ENCODE measurements around the gene MFSD12.

Gene MFSD12

DNA sequence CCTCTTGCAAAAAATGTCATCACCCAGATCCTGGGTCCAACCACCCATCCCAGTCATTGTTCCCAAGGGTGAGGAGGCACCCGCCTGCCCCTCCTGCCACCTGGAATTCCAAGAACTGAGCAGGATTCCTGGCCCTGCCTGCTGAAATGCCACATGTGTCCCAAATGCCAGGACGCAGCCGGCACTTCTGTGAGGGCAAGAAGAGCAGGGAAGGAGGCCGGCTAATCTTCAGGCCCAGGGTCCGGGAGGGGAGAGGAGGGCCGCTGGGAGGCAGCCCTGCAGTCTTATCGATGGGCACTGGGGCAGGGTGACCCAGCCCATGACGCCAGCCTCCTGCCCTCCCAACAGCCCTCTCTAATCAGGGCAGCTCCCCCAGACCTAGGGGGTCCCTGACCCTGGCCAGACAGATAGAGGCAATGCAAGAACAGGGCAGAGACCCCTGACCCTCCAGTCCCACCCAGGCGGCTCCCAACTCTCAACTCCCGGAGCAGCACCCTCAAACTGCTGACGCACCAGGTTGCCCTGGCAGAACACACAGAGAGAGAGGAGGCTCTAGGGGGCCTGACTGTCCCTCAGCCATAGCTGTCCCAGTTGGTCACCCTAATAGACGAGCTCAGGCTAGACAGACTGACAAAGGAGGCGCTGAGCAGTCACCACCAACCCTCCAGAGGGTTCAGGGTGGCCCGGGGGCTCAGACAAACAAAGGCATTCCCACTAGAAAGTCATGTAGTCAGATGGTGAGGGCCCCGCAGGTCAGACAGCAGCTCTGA lies 1.5 kb downstream of the MFSD12 start:
- Mint-ChIP-seq H3K27me3 (no peaks in the 10 kb centered on the region), H3K9me3 (no peaks in the 10 kb centered on the region), H3K4me3 (peak overlapping the region; percentile 99), H3K27ac (peak overlapping the region; percentile 94), H3K36me3 (ENCODE audit: low read depth) (peaks cover 2% of the 10 kb centered on the region), H3K4me1 (peaks cover 51% of the 10 kb centered on the region)
- DNase-seq (no peak), ATAC-seq (no peak)

DNA sequence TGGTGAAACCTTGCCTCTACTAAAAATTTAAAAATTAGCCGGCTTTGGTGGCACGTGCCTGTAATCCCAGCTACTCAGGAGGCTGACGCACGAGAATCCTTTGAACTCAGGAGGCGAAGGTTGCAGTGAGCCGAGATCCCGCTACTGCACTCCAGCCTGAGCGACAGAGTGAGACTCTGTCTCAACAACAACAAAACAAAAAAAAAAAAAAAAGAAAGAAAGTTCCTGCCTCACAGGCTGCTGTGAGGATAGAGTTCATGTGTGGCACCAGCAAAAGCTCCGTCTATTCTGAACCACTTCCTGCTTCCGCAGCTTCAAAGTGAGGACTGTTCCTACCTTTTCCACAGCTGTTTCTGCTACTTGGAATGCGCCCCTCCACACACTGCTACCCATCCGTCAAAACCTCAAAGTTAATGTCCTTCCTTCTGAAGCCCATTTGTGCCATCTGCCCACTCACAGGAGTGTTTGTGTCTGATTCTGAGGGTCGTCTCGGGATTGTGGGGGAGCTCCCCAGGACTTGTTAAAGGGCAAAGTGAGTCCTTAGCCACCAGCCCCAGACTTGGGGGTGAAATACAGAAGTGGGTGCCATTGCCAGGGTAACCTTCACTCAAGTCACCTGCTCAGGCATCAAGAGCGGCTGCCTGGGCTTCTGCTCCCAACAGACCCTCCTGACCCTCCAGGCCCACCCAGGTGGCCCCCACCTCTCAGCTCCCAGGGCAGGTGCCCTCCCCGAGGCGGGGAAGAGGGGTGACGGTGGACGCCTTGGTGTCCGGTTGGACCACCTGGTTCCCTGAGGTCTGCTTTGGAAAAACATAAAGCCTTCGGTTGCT lies 2.9 kb downstream of the MFSD12 start:
- Mint-ChIP-seq H3K4me1 (peaks cover 52% of the 10 kb centered on the region), H3K36me3 (ENCODE audit: low read depth) (peaks cover 2% of the 10 kb centered on the region), H3K4me3 (peak overlapping the region; percentile 99), H3K27ac (peak overlapping the region; percentile 80), H3K27me3 (no peaks in the 10 kb centered on the region), H3K9me3 (no peaks in the 10 kb centered on the region)
- ATAC-seq (no peak), DNase-seq (no peak)

DNA sequence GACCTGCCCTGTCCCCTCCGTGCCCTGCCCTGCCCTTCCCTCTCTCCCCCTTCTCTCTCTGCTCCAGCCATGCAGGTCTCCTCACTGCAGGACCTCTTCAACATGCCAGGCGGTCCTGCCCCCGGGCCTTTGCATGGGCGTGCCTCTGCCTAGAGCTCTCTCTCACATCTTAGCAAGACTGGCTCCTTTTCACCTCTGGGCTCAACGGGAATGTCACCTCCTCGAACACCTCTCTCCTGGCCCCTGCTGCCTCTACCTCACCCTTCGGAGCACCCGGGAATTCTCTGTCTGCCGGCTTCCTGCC lies 5.6 kb downstream of the MFSD12 start:
- peaks cover 43% of the 10 kb centered on the region for H3K4me1 Mint-ChIP-seq
- H3K4me3 Mint-ChIP-seq: no peak overlapping the region
- H3K9me3 Mint-ChIP-seq: no peaks in the 10 kb centered on the region
- DNase-seq (no peak), ATAC-seq (no peak)
- H3K27me3 Mint-ChIP-seq: no peaks in the 10 kb centered on the region
- H3K27ac Mint-ChIP-seq: peak overlapping the region; percentile 31
- peaks cover 1% of the 10 kb centered on the region for H3K36me3 Mint-ChIP-seq (ENCODE audit: low read depth)

- no peaks in the 10 kb centered on the region for H3K27me3 Mint-ChIP-seq
- no peak overlapping the region for H3K4me3 Mint-ChIP-seq
- H3K27ac Mint-ChIP-seq: peak overlapping the region; percentile 31
Measured at GRCh38 chr19:3550947-3551791, 6.2 kb downstream of the MFSD12 start.

DNA sequence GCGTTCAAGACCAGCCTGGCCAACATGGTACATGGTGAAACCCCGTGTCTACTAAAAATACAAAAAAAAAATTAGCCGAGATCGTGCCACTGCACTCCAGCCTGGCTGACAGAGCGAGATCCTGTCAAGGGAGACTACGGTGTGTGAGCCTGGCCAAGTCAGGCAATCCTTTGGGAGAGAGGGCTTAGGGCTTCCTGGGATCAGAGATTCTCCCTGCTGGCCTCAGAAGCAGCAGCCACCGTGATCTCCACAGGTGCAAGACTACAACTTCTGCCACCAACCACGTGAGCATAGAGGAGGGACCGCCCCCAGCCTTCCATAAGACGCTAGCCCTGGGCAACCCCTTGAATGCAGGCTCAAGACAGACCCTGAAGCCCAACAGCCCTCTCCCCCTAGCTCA lies 7.6 kb downstream of the MFSD12 start:
- Mint-ChIP-seq H3K27me3 (no peaks in the 10 kb centered on the region), H3K36me3 (ENCODE audit: low read depth) (peaks cover 3% of the 10 kb centered on the region), H3K4me3 (no peak overlapping the region), H3K27ac (no peak overlapping the region), H3K9me3 (no peaks in the 10 kb centered on the region), H3K4me1 (peaks cover 34% of the 10 kb centered on the region)
- no peak for DNase-seq
- no peak for ATAC-seq

More at GRCh38 chr19:3550947-3551791, 6.2 kb downstream of the MFSD12 start:
- no peaks in the 10 kb centered on the region for H3K36me3 Mint-ChIP-seq (ENCODE audit: low read depth)
- peaks cover 37% of the 10 kb centered on the region for H3K4me1 Mint-ChIP-seq
- DNase-seq (no peak), ATAC-seq (no peak)
- H3K9me3 Mint-ChIP-seq: no peaks in the 10 kb centered on the region

DNA sequence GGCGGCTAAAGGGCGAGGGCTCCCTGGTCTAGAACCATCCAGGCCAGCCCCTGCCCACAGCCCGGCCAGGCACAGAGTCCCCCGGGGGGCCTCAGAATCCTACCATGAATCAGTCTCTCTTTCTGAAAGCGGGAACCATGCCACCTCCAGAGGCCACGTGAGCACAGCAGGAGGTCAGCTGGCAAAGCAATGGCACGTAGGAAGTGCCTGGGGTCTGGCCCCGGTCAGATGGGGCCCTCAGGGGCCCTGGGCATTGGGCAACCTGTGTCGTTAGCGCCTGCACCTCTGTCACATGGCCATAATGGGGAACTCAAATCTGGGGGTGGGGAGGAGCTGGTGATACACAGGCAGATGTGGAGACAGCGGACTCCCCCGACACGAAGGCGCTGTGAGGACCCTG lies 8.8 kb downstream of the MFSD12 start:
- H3K27ac Mint-ChIP-seq: no peak overlapping the region
- no peak overlapping the region for H3K4me3 Mint-ChIP-seq
- H3K4me1 Mint-ChIP-seq: peaks cover 27% of the 10 kb centered on the region
- no peaks in the 10 kb centered on the region for H3K27me3 Mint-ChIP-seq
- no peak for DNase-seq
- ATAC-seq: no peak
- peaks cover 3% of the 10 kb centered on the region for H3K36me3 Mint-ChIP-seq (ENCODE audit: low read depth)
- H3K9me3 Mint-ChIP-seq: no peaks in the 10 kb centered on the region

- ATAC-seq (no peak), DNase-seq (no peak)
- no peak overlapping the region for H3K27ac Mint-ChIP-seq
- peaks cover 3% of the 10 kb centered on the region for H3K36me3 Mint-ChIP-seq (ENCODE audit: low read depth)
- no peaks in the 10 kb centered on the region for H3K9me3 Mint-ChIP-seq
- no peak overlapping the region for H3K4me3 Mint-ChIP-seq
- H3K27me3 Mint-ChIP-seq: no peaks in the 10 kb centered on the region
- peaks cover 23% of the 10 kb centered on the region for H3K4me1 Mint-ChIP-seq
Measured at GRCh38 chr19:3547767-3548282, 9.6 kb downstream of the MFSD12 start.

GRCh38 chr19:3547301-3547731 lies 10.1 kb downstream of the MFSD12 start:
- DNase-seq: peak; percentile 60
- no peaks in the 10 kb centered on the region for H3K27me3 Mint-ChIP-seq
- no peak for ATAC-seq
- peaks cover 18% of the 10 kb centered on the region for H3K4me1 Mint-ChIP-seq
- no peak overlapping the region for H3K27ac Mint-ChIP-seq
- H3K36me3 Mint-ChIP-seq (ENCODE audit: low read depth): peaks cover 3% of the 10 kb centered on the region
- no peak overlapping the region for H3K4me3 Mint-ChIP-seq
- H3K9me3 Mint-ChIP-seq: no peaks in the 10 kb centered on the region

DNA sequence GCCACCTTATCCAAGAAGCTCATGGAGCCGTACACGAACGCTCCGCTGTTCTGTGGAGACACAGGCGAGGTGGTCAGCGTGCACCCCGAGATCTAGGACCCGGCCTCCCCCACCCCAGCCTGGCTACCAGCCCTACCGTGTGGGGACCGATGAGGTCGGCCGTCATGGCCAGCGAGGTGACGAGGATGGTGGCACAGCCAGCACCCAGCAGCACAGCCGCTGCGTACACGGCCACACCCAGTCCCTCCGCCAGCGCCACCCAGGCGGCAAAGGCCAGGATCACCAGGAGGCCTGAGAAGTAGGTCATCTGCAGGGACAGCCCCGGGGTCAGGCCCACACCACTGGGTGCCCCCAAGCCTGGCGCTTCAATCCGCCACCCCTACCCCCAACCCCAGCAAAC lies 11.3 kb downstream of the MFSD12 start:
- ATAC-seq (no peak), DNase-seq (no peak)
- H3K27me3 Mint-ChIP-seq: no peaks in the 10 kb centered on the region
- peaks cover 14% of the 10 kb centered on the region for H3K4me1 Mint-ChIP-seq
- H3K4me3 Mint-ChIP-seq: no peak overlapping the region
- peaks cover 3% of the 10 kb centered on the region for H3K36me3 Mint-ChIP-seq (ENCODE audit: low read depth)
- no peaks in the 10 kb centered on the region for H3K9me3 Mint-ChIP-seq
- peak overlapping the region; percentile 46 for H3K27ac Mint-ChIP-seq

DNA sequence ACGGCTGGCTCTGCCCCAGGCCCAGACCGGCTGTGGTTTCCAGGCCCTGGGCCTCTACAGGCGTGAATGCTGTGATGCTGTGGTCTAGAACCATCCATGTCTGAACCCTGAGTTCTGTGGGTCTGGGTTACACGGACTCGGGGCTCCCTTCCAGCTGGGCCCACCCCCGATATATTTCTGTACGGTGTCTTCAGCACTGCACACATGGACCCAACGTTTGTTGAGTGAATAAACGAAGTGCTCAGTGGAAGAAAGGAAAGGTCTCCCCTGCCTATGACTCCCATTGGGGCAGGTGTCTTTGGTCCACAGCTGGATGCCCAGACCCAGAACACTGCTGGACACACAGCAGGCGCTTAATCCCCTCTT lies 11.7 kb downstream of the MFSD12 start:
- no peak for ATAC-seq
- DNase-seq: no peak

DNA sequence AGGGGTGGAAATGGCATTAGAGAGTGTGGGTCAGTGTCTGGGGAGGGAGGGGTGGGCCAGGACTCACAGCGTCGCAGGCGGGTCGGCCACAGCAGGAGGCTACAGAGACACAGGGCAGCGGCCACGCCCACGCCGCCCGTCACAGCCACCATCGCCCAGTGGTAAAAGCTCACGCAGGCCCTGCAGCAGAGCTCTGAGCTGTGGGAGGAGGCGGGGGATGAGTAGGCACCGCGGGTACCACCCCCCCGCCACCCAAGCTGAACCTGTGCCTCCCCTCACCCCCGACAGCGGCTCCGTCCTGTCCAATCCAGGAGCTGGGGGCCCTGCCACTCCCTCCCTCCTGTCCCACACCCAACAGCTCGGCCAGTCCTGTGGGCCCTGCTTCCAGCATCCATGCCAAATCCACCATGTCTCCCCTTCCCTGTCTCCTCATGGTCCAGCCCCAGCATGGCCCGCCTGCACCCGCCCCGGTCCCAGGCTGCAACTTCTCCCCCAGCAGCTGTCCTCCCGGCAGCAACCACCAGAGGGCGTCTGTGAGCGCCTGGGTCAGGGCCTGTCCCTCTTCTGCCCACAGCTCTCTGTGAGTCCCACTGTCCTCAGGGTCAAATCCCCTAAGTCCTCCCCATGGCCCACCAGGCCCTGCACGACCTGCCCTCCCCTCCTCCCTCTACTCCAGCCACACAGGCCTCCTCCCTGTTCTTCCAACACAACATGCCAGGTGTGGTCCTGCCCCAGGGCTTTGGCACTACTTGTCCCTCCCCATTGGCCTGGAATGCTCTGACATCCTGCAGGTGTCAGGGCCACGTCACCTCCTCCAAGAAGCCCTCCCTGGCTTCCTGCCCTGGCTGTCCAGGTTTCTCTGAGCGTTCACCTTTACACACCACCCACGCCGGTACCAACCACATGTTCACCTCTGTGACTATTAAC lies 12.4 kb downstream of the MFSD12 start:
- DNase-seq (peak; percentile 90), ATAC-seq (peak; percentile 52)
- Mint-ChIP-seq H3K27me3 (no peaks in the 10 kb centered on the region), H3K4me1 (peaks cover 10% of the 10 kb centered on the region), H3K36me3 (ENCODE audit: low read depth) (peaks cover 5% of the 10 kb centered on the region), H3K27ac (peak overlapping the region; percentile 70), H3K4me3 (no peak overlapping the region), H3K9me3 (no peaks in the 10 kb centered on the region)

More for the DNA sequence above, 11.7 kb downstream of the MFSD12 start:
- Mint-ChIP-seq H3K4me3 (no peak overlapping the region), H3K27ac (peak overlapping the region; percentile 46), H3K27me3 (no peaks in the 10 kb centered on the region), H3K9me3 (no peaks in the 10 kb centered on the region), H3K36me3 (ENCODE audit: low read depth) (peaks cover 3% of the 10 kb centered on the region), H3K4me1 (peaks cover 10% of the 10 kb centered on the region)

DNA sequence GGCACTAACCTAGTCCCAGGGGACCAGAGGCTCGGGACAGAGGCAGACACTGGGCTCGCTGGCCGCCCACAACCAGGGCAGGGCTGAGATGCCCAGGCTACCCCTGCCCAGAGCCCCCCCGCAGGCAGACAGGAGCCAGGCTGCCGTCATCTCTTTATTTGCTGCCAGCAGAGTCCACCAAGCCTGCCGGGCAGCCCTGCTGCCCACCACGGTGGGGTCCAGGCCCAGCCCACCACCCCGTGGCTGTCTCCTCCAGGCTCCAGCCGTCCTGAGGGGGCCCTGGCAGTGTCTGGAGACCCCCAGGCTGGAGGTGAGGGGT lies 13.4 kb downstream of the MFSD12 start:
- Mint-ChIP-seq H3K4me1 (peaks cover 10% of the 10 kb centered on the region), H3K27ac (no peak overlapping the region), H3K36me3 (ENCODE audit: low read depth) (peaks cover 8% of the 10 kb centered on the region), H3K27me3 (no peaks in the 10 kb centered on the region), H3K4me3 (no peak overlapping the region), H3K9me3 (no peaks in the 10 kb centered on the region)
- DNase-seq: no peak
- ATAC-seq: no peak

DNA sequence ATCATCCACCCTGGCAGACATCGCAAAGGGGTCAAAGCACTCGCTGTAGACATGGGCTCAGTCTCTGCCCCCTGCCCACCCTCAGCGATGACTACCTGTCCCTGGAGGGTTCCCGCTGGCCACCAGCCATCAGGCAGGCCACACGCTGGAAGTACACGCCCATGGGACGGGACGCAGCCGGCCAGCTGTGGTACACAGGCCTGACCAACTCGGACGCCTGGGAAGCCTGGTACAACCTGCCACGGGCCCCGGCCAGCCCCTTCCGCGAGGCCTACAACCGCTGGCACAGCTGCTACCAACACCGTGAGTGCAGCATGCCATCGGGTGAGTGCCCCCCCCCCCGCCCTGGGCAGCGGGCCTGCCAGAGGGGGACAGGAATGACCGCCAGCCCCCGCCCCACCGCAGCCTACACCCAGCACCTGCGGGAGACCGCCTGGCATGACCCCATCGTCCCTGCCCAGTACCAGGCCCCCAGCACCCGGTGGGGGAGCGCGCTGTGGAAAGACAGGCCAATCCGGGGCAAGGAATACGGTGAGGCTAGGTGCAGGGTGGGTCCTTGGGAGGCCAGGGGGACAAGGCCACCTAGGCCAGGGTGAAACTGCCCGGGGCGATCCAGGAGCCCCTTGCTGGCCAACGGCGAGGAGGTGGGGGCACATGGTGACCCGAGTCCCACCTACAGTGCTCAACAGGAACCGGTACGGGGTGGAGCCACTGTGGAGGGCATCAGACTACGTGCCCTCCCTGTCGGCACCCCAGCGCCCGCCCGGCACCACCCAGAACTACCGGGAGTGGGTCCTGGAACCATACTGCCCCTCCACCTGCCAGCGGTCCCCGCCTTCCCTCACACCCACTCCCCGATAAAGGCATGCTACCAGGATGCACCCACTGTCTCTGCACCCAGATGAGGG lies 14.0 kb downstream of the MFSD12 start:
- peaks cover 8% of the 10 kb centered on the region for H3K36me3 Mint-ChIP-seq (ENCODE audit: low read depth)
- H3K4me3 Mint-ChIP-seq: no peak overlapping the region
- ATAC-seq: no peak
- peaks cover 10% of the 10 kb centered on the region for H3K4me1 Mint-ChIP-seq
- no peaks in the 10 kb centered on the region for H3K9me3 Mint-ChIP-seq
- H3K27me3 Mint-ChIP-seq: no peaks in the 10 kb centered on the region
- no peak for DNase-seq
- no peak overlapping the region for H3K27ac Mint-ChIP-seq

Measured in activated naive CD8-positive, alpha-beta T cell treated with anti-CD3 and anti-CD28 coated beads, Interleukin-2, amount 50 U/mL, for 24 hours (primary cell).